HepG2 (cell line): ENCODE data around the gene MRGPRX4. TPM values are rescaled to one million over a fixed set of nuclear protein-coding genes. Genes with fewer than 3 reads are reported as not detected.

Source experiments
- ATAC-seq: fragments of 200-7000 bp; cut with Tn5 transposase; 3 replicates; pipeline ENCODE4 v1.9.1; 2020; ENCODE audit warnings: mild to moderate bottlenecking, moderate library complexity
- BruUV-seq: library from RNA; stranded (reverse); fragments of 400-500 nt; replicated peaks from 2 replicates; lab custom pipeline; 2021; lab: Mats Ljungman, UMichigan
- CTCF ChIA-PET: fragments of 300-600 bp; formaldehyde crosslinking; extraction: SDS; loops from one replicate; lab custom pipeline; 2021; ENCODE audit warnings: low total read pairs, inconsistent platforms, low intra/inter-chr PET ratio; lab: Yijun Ruan, JAX
- POLR2A ChIA-PET: fragments of 350-600 bp; sonication (Branson Sonifier 250); formaldehyde crosslinking; loops from one replicate; lab custom pipeline; 2020; ENCODE audit warnings: antibody characterized with exemption, inconsistent platforms; lab: Yijun Ruan, JAX
- DNase-seq: peaks from one replicate; pipeline ENCODE4 v3.0.0-alpha.2; 2015; ENCODE audit warnings: low spot score
- FAIRE-seq: peaks from 3 replicates; lab custom pipeline; 2011; peaks lifted over from hg19 to GRCh38; lab: Jason Lieb, UNC
- H2AFZ ChIP-seq: one replicate; pipeline ENCODE4 v1.6.1; 2011; ENCODE audit warnings: low read length, inconsistent platforms
- H3K27ac ChIP-seq: fragments of 300-600 bp; 3 replicates; pipeline ENCODE4 v1.8.0; 2011; ENCODE audit warnings: mixed run types, mild to moderate bottlenecking, mixed read lengths, low read length, inconsistent platforms; ENCODE audit not compliant: insufficient read depth; ENCODE audit errors: extremely low read length
- H3K27me3 ChIP-seq, 2 experiments: fragments of 200-600 bp in 1 of 2; 2 replicates in 1 of 2; 3 replicates in 1 of 2; pipeline versions ENCODE4 v1.6.0 to v1.8.0; 2011; ENCODE audit warnings: low read length in 2 of 2, mild to moderate bottlenecking in 2 of 2, moderate library complexity in 2 of 2, inconsistent platforms in 1 of 2; ENCODE audit not compliant: insufficient read depth in 2 of 2, control insufficient read depth in 1 of 2
- H3K36me3 ChIP-seq, 2 experiments: fragments of 200-600 bp in 1 of 2; replicated peaks in 1 of 2; 2 replicates in 1 of 2; 3 replicates in 1 of 2; pipeline versions ENCODE4 v1.5.1 to v1.8.0; 2011; ENCODE audit warnings: low read length in 2 of 2, inconsistent platforms in 1 of 2; ENCODE audit not compliant: insufficient read depth in 2 of 2, control insufficient read depth in 1 of 2
- H3K4me1 ChIP-seq: 2 replicates; pipeline ENCODE4 v1.5.1; 2012; ENCODE audit warnings: low read length, inconsistent platforms; ENCODE audit not compliant: insufficient read depth
- H3K4me2 ChIP-seq: 2 replicates; pipeline ENCODE4 v1.6.0; 2011; ENCODE audit warnings: low read depth, low read length, inconsistent platforms
- H3K4me3 ChIP-seq, 3 experiments: fragments of 200-600 bp in 1 of 3; sonication (generic), shearing (Covaris generic) in 1 of 3; replicated peaks in 1 of 3; 2 replicates each; pipeline ENCODE4 v1.5.1; 2011 to 2016; ENCODE audit warnings: low read length in 3 of 3, inconsistent platforms in 2 of 3, low read depth in 2 of 3, mild to moderate bottlenecking in 2 of 3, control low read depth in 1 of 3, mixed read lengths in 1 of 3; ENCODE audit not compliant: insufficient read depth in 1 of 3
- H3K79me2 ChIP-seq: one replicate; pipeline ENCODE4 v1.6.1; 2011; ENCODE audit warnings: low read length, inconsistent platforms; ENCODE audit not compliant: insufficient read depth
- H3K9ac ChIP-seq: 2 replicates; pipeline ENCODE4 v1.6.0; 2011; ENCODE audit warnings: mild to moderate bottlenecking, low read depth, low read length, inconsistent platforms; ENCODE audit not compliant: insufficient read depth
- H3K9me3 ChIP-seq: 2 replicates; pipeline ENCODE4 v1.5.1; 2012; ENCODE audit warnings: mild to moderate bottlenecking, low read length
- H4K20me1 ChIP-seq: 2 replicates; pipeline ENCODE4 v1.6.0; 2011; ENCODE audit warnings: inconsistent platforms, mild to moderate bottlenecking, low read length, moderate library complexity; ENCODE audit not compliant: insufficient read depth
- CEBPG ChIP-seq: IDR thresholded peaks from 2 replicates; pipeline ENCODE4 v1.6.1; 2016
- KLF15 ChIP-seq: sonication (generic); formaldehyde crosslinking; IDR thresholded peaks from 2 replicates; pipeline ENCODE4 v1.8.1; 2023; ENCODE audit warnings: borderline replicate concordance, mild to moderate bottlenecking, inconsistent platforms, missing genetic modification reagents, mixed read lengths
- NR3C1 ChIP-seq: sonication (generic); formaldehyde crosslinking; IDR thresholded peaks from 2 replicates; pipeline ENCODE4 v1.4.0; 2020; ENCODE audit warnings: missing genetic modification reagents
- PCBP1 ChIP-seq: fragments of 200-400 bp; formaldehyde crosslinking; IDR thresholded peaks from 2 replicates; pipeline ENCODE4 v1.6.1; 2017; ENCODE audit warnings: mild to moderate bottlenecking, low read depth, low read length, borderline replicate concordance
- STAG1 ChIP-seq: sonication (generic); formaldehyde crosslinking; IDR thresholded peaks from 2 replicates; pipeline ENCODE4 v1.4.0; 2020; ENCODE audit warnings: missing genetic modification reagents
- ZFP90 ChIP-seq: sonication (generic); formaldehyde crosslinking; IDR thresholded peaks from 2 replicates; pipeline ENCODE4 v1.8.0; 2022; ENCODE audit warnings: missing genetic modification reagents, mild to moderate bottlenecking, inconsistent platforms, borderline replicate concordance
- ZNF232 ChIP-seq: sonication (generic); formaldehyde crosslinking; IDR thresholded peaks from 2 replicates; pipeline ENCODE4 v1.4.0; 2020; ENCODE audit warnings: missing genetic modification reagents, borderline replicate concordance
- WGBS: methylation state at CpG from one replicate; pipeline ENCODE4 v1.1.6; 2017; ENCODE audit warnings: low lambda C conversion rate; 5-methylcytosine and 5-hydroxymethylcytosine counted together
- in situ Hi-C: cut with HindIII; loops from 2 replicates; pipeline ENCODE4 v1.10.0; 2017; ENCODE audit warnings: low pct_unique_long_range_greater_than_20kb; ENCODE audit not compliant: extremely low pct_ligation_motif_present
- intact Hi-C: fragments of 100-400 bp; cut with micrococcal nuclease; formaldehyde crosslinking; loops from one replicate; pipeline ENCODE4 v1.10.0; 2022; ENCODE audit not compliant: unreplicated experiment
- polyA plus RNA-seq, 8 experiments: library from polyadenylated mRNA; depleted of rRNA in 3 of 8; stranded (reverse) in 7 of 8; unstranded in 1 of 8; fragments of >200 nt; fragmentation: Illumina TruSeq in 4 of 8; extraction: Trizol in 4 of 8; gene quantifications; 2 replicates each; pipeline versions ENCODE4 v1.2.1 to v1.2.3, GENCODE V29; 2011 to 2016; ENCODE audit warnings: low read depth in 4 of 8, missing spikeins in 1 of 8, mixed read lengths in 1 of 8; ENCODE audit not compliant: insufficient read depth in 1 of 8
- total RNA-seq, 5 experiments: library from RNA; depleted of rRNA; stranded (reverse); fragments of >200 nt; fragmentation: Illumina TruSeq; extraction: Trizol; gene quantifications; 2 replicates each; pipeline ENCODE4 v1.2.3, GENCODE V29; 2016; ENCODE audit warnings: low read depth in 1 of 5
- TF ChIP-seq, protein P1 (sequence below): sonication (generic); formaldehyde crosslinking; IDR thresholded peaks from 2 replicates; pipeline ENCODE4 v1.5.0; 2020; ENCODE audit warnings: mild to moderate bottlenecking, missing genetic modification reagents
- TF ChIP-seq, protein P2 (sequence below): sonication (generic); formaldehyde crosslinking; IDR thresholded peaks from 2 replicates; pipeline ENCODE4 v1.4.0; 2020; ENCODE audit warnings: mild to moderate bottlenecking, missing genetic modification reagents
- TF ChIP-seq, protein P3 (sequence below): sonication (generic); formaldehyde crosslinking; IDR thresholded peaks from 2 replicates; pipeline ENCODE4 v1.4.0; 2020; ENCODE audit warnings: missing genetic modification reagents, borderline replicate concordance
- TF ChIP-seq, protein P4 (sequence below): IDR thresholded peaks from 2 replicates; pipeline ENCODE4 v1.6.1; 2016; ENCODE audit warnings: missing genetic modification reagents, missing compliant biosample characterization
- TF ChIP-seq, protein P5 (sequence below), 2 experiments: fragments of 450-650 bp in 1 of 2; sonication (generic) in 1 of 2; formaldehyde crosslinking; IDR thresholded peaks; 2 replicates each; pipeline versions ENCODE4 v1.5.0 to v1.8.0; 2020 to 2022; ENCODE audit warnings: mild to moderate bottlenecking in 1 of 2, missing genetic modification reagents in 1 of 2
- TF ChIP-seq, protein P6 (sequence below): conservative IDR thresholded peaks from 2 replicates; pipeline ENCODE4 v1.6.1; 2018; ENCODE audit warnings: missing genetic modification reagents

The MRGPRX4 gene
- total and polyA plus RNA-seq, 2 of the 13 experiments (the other 11 are each of a cell fraction or from before 2014, with no cell fraction given) = 0.18 TPM

DNA sequence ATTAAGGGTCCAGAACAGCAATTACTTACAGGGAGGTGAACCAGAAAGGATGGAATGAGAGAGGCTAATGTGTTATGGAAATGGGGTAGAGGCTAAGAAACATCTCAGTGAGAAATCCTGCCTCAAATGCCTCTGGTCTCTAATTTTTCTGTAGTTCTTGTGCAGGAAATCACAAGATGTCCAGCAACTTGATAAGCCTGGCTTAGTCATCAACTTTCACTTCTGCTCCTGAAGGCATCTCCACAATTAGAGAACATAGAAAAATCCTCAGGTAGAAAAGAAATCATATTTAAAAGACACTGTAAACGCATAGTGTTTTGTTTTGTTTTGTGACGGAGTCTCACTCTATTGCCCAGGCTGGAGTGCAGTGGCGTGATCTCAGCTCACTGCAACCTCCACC, 18.7 kb downstream of the MRGPRX4 start (continued):
- TF ChIP-seq, protein P1, sequence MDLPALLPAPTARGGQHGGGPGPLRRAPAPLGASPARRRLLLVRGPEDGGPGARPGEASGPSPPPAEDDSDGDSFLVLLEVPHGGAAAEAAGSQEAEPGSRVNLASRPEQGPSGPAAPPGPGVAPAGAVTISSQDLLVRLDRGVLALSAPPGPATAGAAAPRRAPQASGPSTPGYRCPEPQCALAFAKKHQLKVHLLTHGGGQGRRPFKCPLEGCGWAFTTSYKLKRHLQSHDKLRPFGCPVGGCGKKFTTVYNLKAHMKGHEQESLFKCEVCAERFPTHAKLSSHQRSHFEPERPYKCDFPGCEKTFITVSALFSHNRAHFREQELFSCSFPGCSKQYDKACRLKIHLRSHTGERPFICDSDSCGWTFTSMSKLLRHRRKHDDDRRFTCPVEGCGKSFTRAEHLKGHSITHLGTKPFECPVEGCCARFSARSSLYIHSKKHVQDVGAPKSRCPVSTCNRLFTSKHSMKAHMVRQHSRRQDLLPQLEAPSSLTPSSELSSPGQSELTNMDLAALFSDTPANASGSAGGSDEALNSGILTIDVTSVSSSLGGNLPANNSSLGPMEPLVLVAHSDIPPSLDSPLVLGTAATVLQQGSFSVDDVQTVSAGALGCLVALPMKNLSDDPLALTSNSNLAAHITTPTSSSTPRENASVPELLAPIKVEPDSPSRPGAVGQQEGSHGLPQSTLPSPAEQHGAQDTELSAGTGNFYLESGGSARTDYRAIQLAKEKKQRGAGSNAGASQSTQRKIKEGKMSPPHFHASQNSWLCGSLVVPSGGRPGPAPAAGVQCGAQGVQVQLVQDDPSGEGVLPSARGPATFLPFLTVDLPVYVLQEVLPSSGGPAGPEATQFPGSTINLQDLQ (CRISPR knock-in tag) = no peak
- TF ChIP-seq, protein P2, sequence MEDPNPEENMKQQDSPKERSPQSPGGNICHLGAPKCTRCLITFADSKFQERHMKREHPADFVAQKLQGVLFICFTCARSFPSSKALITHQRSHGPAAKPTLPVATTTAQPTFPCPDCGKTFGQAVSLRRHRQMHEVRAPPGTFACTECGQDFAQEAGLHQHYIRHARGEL = no peak
- TF ChIP-seq STAG1 (CRISPR knock-in tag) (no peak), NR3C1 (CRISPR knock-in tag) (no peak)

DNA sequence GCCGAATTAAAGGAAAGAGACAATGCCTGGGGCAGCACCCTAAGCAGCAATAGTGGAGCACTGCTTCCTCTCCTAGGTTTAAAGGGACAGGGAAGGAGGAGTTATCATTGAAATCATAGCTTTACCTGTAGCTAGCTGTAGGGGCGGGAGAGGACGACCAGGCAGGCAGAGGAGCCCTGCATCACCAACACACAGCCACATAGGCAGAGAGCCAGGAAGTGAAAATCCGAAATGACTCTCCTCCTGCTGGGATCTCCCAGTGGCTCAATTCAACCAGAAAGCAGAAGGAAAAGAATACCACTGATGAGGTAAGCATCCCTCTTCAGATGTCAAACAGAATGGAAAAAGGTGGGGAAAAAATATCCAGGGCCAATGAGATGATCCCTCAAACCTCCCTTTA, 20.4 kb downstream of the MRGPRX4 start:
- in situ Hi-C loops (no loop called here), intact Hi-C loops (no loop called here)
- WGBS = 1% methylated on average over 4 of the region's 4 CpGs
- POLR2A ChIA-PET = no interaction called here
- Histone ChIP-seq H3K27me3 (no peaks in the 10 kb centered on the region; a peak in 2 of 5 replicates), H3K79me2 (no peaks in the 10 kb centered on the region), H4K20me1 (no peaks in the 10 kb centered on the region), H3K4me3 (no peak overlapping the region), H3K27ac (no peak overlapping the region), H2AFZ (no peak overlapping the region), H3K4me2 (no peak overlapping the region), H3K9me3 (no peaks in the 10 kb centered on the region), H3K36me3 (no peaks in the 10 kb centered on the region), H3K9ac (no peak overlapping the region), H3K4me1 (peaks cover 2% of the 10 kb centered on the region; the same call in 1 of the 2 replicates)
- no TSS peak for BruUV-seq
- DNase-seq (no peak), FAIRE-seq (no peak), ATAC-seq (peak; percentile 61; the same call in 2 of the 3 replicates)
- CTCF ChIA-PET = no interaction called here
- TF ChIP-seq PCBP1 (no peak), ZFP90 (CRISPR knock-in tag) (no peak), CEBPG (CRISPR knock-in tag) (no peak), KLF15 (no peak), ZNF232 (CRISPR knock-in tag) (no peak)
- TF ChIP-seq, protein P3, sequence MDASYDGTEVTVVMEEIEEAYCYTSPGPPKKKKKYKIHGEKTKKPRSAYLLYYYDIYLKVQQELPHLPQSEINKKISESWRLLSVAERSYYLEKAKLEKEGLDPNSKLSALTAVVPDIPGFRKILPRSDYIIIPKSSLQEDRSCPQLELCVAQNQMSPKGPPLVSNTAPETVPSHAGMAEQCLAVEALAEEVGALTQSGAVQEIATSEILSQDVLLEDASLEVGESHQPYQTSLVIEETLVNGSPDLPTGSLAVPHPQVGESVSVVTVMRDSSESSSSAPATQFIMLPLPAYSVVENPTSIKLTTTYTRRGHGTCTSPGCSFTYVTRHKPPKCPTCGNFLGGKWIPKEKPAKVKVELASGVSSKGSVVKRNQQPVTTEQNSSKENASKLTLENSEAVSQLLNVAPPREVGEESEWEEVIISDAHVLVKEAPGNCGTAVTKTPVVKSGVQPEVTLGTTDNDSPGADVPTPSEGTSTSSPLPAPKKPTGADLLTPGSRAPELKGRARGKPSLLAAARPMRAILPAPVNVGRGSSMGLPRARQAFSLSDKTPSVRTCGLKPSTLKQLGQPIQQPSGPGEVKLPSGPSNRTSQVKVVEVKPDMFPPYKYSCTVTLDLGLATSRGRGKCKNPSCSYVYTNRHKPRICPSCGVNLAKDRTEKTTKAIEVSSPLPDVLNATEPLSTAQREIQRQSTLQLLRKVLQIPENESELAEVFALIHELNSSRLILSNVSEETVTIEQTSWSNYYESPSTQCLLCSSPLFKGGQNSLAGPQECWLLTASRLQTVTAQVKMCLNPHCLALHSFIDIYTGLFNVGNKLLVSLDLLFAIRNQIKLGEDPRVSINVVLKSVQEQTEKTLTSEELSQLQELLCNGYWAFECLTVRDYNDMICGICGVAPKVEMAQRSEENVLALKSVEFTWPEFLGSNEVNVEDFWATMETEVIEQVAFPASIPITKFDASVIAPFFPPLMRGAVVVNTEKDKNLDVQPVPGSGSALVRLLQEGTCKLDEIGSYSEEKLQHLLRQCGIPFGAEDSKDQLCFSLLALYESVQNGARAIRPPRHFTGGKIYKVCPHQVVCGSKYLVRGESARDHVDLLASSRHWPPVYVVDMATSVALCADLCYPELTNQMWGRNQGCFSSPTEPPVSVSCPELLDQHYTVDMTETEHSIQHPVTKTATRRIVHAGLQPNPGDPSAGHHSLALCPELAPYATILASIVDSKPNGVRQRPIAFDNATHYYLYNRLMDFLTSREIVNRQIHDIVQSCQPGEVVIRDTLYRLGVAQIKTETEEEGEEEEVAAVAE (CRISPR knock-in tag) = no peak
- TF ChIP-seq, protein P4, sequence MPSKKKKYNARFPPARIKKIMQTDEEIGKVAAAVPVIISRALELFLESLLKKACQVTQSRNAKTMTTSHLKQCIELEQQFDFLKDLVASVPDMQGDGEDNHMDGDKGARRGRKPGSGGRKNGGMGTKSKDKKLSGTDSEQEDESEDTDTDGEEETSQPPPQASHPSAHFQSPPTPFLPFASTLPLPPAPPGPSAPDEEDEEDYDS (CRISPR knock-in tag) = no peak
- TF ChIP-seq, protein P5, sequence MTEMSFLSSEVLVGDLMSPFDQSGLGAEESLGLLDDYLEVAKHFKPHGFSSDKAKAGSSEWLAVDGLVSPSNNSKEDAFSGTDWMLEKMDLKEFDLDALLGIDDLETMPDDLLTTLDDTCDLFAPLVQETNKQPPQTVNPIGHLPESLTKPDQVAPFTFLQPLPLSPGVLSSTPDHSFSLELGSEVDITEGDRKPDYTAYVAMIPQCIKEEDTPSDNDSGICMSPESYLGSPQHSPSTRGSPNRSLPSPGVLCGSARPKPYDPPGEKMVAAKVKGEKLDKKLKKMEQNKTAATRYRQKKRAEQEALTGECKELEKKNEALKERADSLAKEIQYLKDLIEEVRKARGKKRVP (CRISPR knock-in tag; IDR thresholded peaks at IDR 0.05) = no peak
- TF ChIP-seq, protein P6, sequence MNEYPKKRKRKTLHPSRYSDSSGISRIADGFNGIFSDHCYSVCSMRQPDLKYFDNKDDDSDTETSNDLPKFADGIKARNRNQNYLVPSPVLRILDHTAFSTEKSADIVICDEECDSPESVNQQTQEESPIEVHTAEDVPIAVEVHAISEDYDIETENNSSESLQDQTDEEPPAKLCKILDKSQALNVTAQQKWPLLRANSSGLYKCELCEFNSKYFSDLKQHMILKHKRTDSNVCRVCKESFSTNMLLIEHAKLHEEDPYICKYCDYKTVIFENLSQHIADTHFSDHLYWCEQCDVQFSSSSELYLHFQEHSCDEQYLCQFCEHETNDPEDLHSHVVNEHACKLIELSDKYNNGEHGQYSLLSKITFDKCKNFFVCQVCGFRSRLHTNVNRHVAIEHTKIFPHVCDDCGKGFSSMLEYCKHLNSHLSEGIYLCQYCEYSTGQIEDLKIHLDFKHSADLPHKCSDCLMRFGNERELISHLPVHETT = no peak
